HL-60 (cell line): ENCODE measurements around the gene DPT.

Experiments
- DNase-seq, 2 experiments: peaks; one replicate each; pipeline ENCODE4 v3.0.0-alpha.2; 2010 to 2020; ENCODE audit warnings: low read depth in 1 of 2, low spot score in 1 of 2
- H3K27ac ChIP-seq: fragments of 250-450 bp; sonication (Bioruptor Pico); replicated peaks from 2 replicates; pipeline ENCODE4 v1.5.1; 2020; ENCODE audit warnings: mild to moderate bottlenecking, moderate library complexity
- H3K27me3 ChIP-seq: fragments of 250-450 bp; sonication (Bioruptor Pico); 2 replicates; pipeline ENCODE4 v1.5.1; 2021; ENCODE audit warnings: mild to moderate bottlenecking, moderate library complexity; ENCODE audit not compliant: insufficient read depth, poor library complexity, severe bottlenecking
- H3K4me3 ChIP-seq: replicated peaks from 2 replicates; pipeline ENCODE4 v1.5.1; 2011; ENCODE audit warnings: mild to moderate bottlenecking, control low read depth, low read length; ENCODE audit not compliant: insufficient read depth
- CTCF ChIP-seq: IDR thresholded peaks from one replicate; pipeline ENCODE4 v1.5.1; 2011; ENCODE audit warnings: low read length, control low read depth, inconsistent platforms; ENCODE audit not compliant: insufficient read depth
- GABPA ChIP-seq: IDR thresholded peaks from 2 replicates; pipeline ENCODE4 v1.6.1; 2012; ENCODE audit warnings: low read depth
- POLR2AphosphoS5 ChIP-seq: IDR thresholded peaks from 2 replicates; pipeline ENCODE4 v1.6.1; 2012; ENCODE audit warnings: low read depth
- REST ChIP-seq: IDR thresholded peaks from 2 replicates; pipeline ENCODE4 v1.6.1; 2012; ENCODE audit warnings: low read depth; ENCODE audit not compliant: insufficient replicate concordance
- SPI1 ChIP-seq: IDR thresholded peaks from 2 replicates; pipeline ENCODE4 v1.6.1; 2012; ENCODE audit warnings: low read depth, mild to moderate bottlenecking, borderline replicate concordance

Gene DPT

GRCh38 chr1:168755800-168756418 lies 26.9 kb upstream of the DPT start:
- no peak for DNase-seq
- Histone ChIP-seq H3K27ac (no peak overlapping the region), H3K4me3 (no peak overlapping the region), H3K27me3 (peaks cover 3% of the 10 kb centered on the region)
- TF ChIP-seq REST: no peak
- TF ChIP-seq CTCF: no peak
- no peak for TF ChIP-seq SPI1
- no peak for TF ChIP-seq POLR2AphosphoS5
- no peak for TF ChIP-seq GABPA

- no peak for TF ChIP-seq GABPA
- TF ChIP-seq CTCF: no peak
- TF ChIP-seq SPI1: no peak
- TF ChIP-seq REST: no peak
- no peak for TF ChIP-seq POLR2AphosphoS5
- Histone ChIP-seq H3K27me3 (peaks cover 3% of the 10 kb centered on the region), H3K4me3 (no peak overlapping the region), H3K27ac (no peak overlapping the region)
- DNase-seq: no peak
Measured at GRCh38 chr1:168752171-168752832, 23.3 kb upstream of the DPT start.

- Histone ChIP-seq H3K4me3 (no peak overlapping the region), H3K27me3 (peaks cover 3% of the 10 kb centered on the region), H3K27ac (no peak overlapping the region)
- no peak for TF ChIP-seq CTCF
- no peak for TF ChIP-seq REST
- no peak for TF ChIP-seq SPI1
- TF ChIP-seq POLR2AphosphoS5: no peak
- no peak for TF ChIP-seq GABPA
- DNase-seq: no peak
Measured at GRCh38 chr1:168751195-168751650, 22.2 kb upstream of the DPT start.
